Hepatocyte (in vitro differentiated cells): ENCODE data around the gene KLHL3.

Source experiments
- CTCF ChIP-seq: fragments of 200-600 bp; sonication (generic); IDR thresholded peaks from 2 replicates; pipeline ENCODE4 v1.5.1; 2016; ENCODE audit warnings: antibody characterized with exemption, mild to moderate bottlenecking; ENCODE audit not compliant: poor library complexity
- EZH2 ChIP-seq: fragments of 200-600 bp; sonication (generic); IDR thresholded peaks from 2 replicates; pipeline ENCODE4 v1.6.1; 2016; ENCODE audit warnings: antibody characterized with exemption, mild to moderate bottlenecking, borderline replicate concordance
- EZH2phosphoT487 ChIP-seq: fragments of 200-600 bp; sonication (generic); IDR thresholded peaks from one replicate; pipeline ENCODE4 v1.6.1; 2018; ENCODE audit warnings: antibody characterized with exemption, mild to moderate bottlenecking, low read depth, moderate library complexity; ENCODE audit not compliant: unreplicated experiment, severe bottlenecking

GRCh38 chr5:137758715-137759306, 22.9 kb upstream of the KLHL3 start:
- TF ChIP-seq EZH2: no peak
- no peak for TF ChIP-seq CTCF
- no peak for TF ChIP-seq EZH2phosphoT487
